Trophoblast cell (in vitro differentiated cells and primary cell): Measurements from ENCODE around the gene ATP8B3.

ENCODE experiments used
- DNase-seq, 2 donors: peaks; one replicate each; pipeline ENCODE4 v3.0.0-alpha.2; 2016
- H2AFZ ChIP-seq: 2 replicates; pipeline ENCODE4 v1.6.1; 2013; ENCODE audit warnings: low read length, moderate library complexity, mild to moderate bottlenecking; ENCODE audit not compliant: insufficient read depth, poor library complexity
- H2AK5ac ChIP-seq: 2 replicates; pipeline ENCODE4 v1.6.1; 2013; ENCODE audit warnings: mild to moderate bottlenecking, low read length
- H2BK120ac ChIP-seq: 2 replicates; pipeline ENCODE4 v1.6.1; 2013; ENCODE audit warnings: low read length, mild to moderate bottlenecking, moderate library complexity; ENCODE audit not compliant: insufficient read depth, poor library complexity
- H2BK12ac ChIP-seq: 2 replicates; pipeline ENCODE4 v1.6.1; 2013; ENCODE audit warnings: mild to moderate bottlenecking, low read length, moderate library complexity
- H2BK5ac ChIP-seq: 2 replicates; pipeline ENCODE4 v1.6.1; 2013; ENCODE audit warnings: low read length, low read depth, moderate library complexity, mild to moderate bottlenecking; ENCODE audit not compliant: poor library complexity
- H3K14ac ChIP-seq: 2 replicates; pipeline ENCODE4 v1.6.1; 2013; ENCODE audit warnings: mild to moderate bottlenecking, low read length
- H3K18ac ChIP-seq: 2 replicates; pipeline ENCODE4 v1.6.1; 2013; ENCODE audit warnings: mild to moderate bottlenecking, low read length
- H3K23ac ChIP-seq: 2 replicates; pipeline ENCODE4 v1.6.1; 2013; ENCODE audit warnings: low read length
- H3K27ac ChIP-seq: 2 replicates; pipeline ENCODE4 v1.5.1; 2013; ENCODE audit warnings: low read depth, mild to moderate bottlenecking, inconsistent platforms, low read length, moderate library complexity
- H3K27me3 ChIP-seq: 2 replicates; pipeline ENCODE4 v1.6.1; 2013; ENCODE audit warnings: inconsistent platforms, mild to moderate bottlenecking, low read length, moderate library complexity; ENCODE audit not compliant: insufficient read depth
- H3K36me3 ChIP-seq, 2 experiments: 1 replicate in 1 of 2; 2 replicates in 1 of 2; pipeline ENCODE4 v1.6.1; 2013; ENCODE audit warnings: low read length in 2 of 2, mild to moderate bottlenecking in 2 of 2, moderate library complexity in 1 of 2; ENCODE audit not compliant: insufficient read depth in 2 of 2, control insufficient read depth in 1 of 2
- H3K4ac ChIP-seq: 2 replicates; pipeline ENCODE4 v1.6.1; 2013; ENCODE audit warnings: low read depth, mild to moderate bottlenecking, low read length, moderate library complexity
- H3K4me1 ChIP-seq, 2 experiments: 1 replicate in 1 of 2; 2 replicates in 1 of 2; pipeline ENCODE4 v1.6.1; 2013; ENCODE audit warnings: low read length in 2 of 2, mild to moderate bottlenecking in 2 of 2, moderate library complexity in 1 of 2; ENCODE audit not compliant: insufficient read depth in 2 of 2, control insufficient read depth in 1 of 2
- H3K4me2 ChIP-seq: 2 replicates; pipeline ENCODE4 v1.6.1; 2013; ENCODE audit warnings: inconsistent platforms, mild to moderate bottlenecking, low read length, moderate library complexity
- H3K4me3 ChIP-seq: 2 replicates; pipeline ENCODE4 v1.5.1; 2013; ENCODE audit warnings: mild to moderate bottlenecking, low read depth, low read length, inconsistent platforms
- H3K79me1 ChIP-seq: one replicate; pipeline ENCODE4 v1.6.1; 2013; ENCODE audit warnings: low read length
- H3K79me2 ChIP-seq: 2 replicates; pipeline ENCODE4 v1.6.1; 2013; ENCODE audit warnings: low read length, mild to moderate bottlenecking; ENCODE audit not compliant: control insufficient read depth, insufficient read depth, poor library complexity
- H3K9ac ChIP-seq: 2 replicates; pipeline ENCODE4 v1.6.1; 2013; ENCODE audit warnings: mild to moderate bottlenecking, low read length
- H3K9me3 ChIP-seq: 2 replicates; pipeline ENCODE4 v1.6.1; 2013; ENCODE audit warnings: low read depth, mild to moderate bottlenecking, control low read depth, inconsistent platforms, low read length; ENCODE audit not compliant: insufficient read depth
- H4K12ac ChIP-seq: 2 replicates; pipeline ENCODE4 v1.6.1; 2013; ENCODE audit warnings: low read depth, mild to moderate bottlenecking, low read length, moderate library complexity
- H4K8ac ChIP-seq: 2 replicates; pipeline ENCODE4 v1.6.1; 2013; ENCODE audit warnings: low read depth, mild to moderate bottlenecking, low read length, moderate library complexity
- H4K91ac ChIP-seq: one replicate; pipeline ENCODE4 v1.6.1; 2013; ENCODE audit warnings: low read depth, mild to moderate bottlenecking, low read length, moderate library complexity
- WGBS: extraction: QIAGEN DNeasy Blood & Tissue Kit; methylation state at CpG from one replicate; pipeline ENCODE4 v1.1.7; 2013; ENCODE audit warnings: missing lambda C conversion rate; ENCODE audit not compliant: insufficient read length, insufficient coverage; ENCODE audit errors: extremely low coverage; 5-methylcytosine and 5-hydroxymethylcytosine counted together

Gene ATP8B3

DNA sequence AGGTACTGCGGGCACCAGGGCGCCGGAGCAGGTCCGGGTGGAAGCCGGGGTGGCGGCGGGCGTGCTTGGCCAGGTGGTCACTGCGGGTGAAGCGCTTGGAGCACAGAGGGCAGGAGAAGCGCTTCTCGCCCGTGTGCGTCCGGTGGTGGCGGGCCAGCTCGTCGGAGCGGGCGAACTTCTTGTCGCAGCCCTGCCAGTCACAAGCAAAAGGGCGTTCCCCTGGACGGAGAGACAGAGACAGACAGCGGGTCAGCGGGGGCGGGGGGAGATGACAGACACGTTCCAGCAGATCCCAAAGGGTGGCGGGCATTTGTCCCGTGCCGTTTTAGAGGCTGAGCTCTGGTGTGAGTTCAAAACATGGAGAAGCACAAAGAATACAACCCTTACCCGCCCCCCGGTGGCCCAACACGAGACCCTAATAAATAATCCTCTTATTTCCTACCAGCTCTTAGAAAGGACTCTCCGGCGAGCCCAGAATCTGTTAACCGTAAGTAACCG, 42.5 kb upstream of the ATP8B3 start:
- Histone ChIP-seq H3K4me3 (no peak overlapping the region), H4K12ac (peak overlapping the region; percentile 40), H2AFZ (peak overlapping the region; percentile 30), H2BK5ac (peak overlapping the region; percentile 26), H3K27ac (peak overlapping the region; percentile 37), H2BK12ac (peak overlapping the region; percentile 10), H3K36me3 (peaks cover 0 to 3% of the 10 kb centered on the region in 2 experiments), H3K9ac (no peak overlapping the region), H3K79me2 (peaks cover 2% of the 10 kb centered on the region), H3K4me1 (peaks cover 20 to 21% of the 10 kb centered on the region in 2 experiments), H3K9me3 (peaks cover 3% of the 10 kb centered on the region), H3K27me3 (no peaks in the 10 kb centered on the region), H3K79me1 (peaks cover 4% of the 10 kb centered on the region), H3K4ac (no peak overlapping the region), H3K4me2 (no peak overlapping the region), H2BK120ac (no peak overlapping the region), H3K18ac (peak overlapping the region; percentile 60), H4K8ac (peak overlapping the region; percentile 62), H2AK5ac (no peak overlapping the region), H4K91ac (peak overlapping the region; percentile 69), H3K14ac (no peak overlapping the region), H3K23ac (no peak overlapping the region)
- DNase-seq = no peak
- WGBS = no CpG with 5 or more reads among the region's 37 CpGs

DNA sequence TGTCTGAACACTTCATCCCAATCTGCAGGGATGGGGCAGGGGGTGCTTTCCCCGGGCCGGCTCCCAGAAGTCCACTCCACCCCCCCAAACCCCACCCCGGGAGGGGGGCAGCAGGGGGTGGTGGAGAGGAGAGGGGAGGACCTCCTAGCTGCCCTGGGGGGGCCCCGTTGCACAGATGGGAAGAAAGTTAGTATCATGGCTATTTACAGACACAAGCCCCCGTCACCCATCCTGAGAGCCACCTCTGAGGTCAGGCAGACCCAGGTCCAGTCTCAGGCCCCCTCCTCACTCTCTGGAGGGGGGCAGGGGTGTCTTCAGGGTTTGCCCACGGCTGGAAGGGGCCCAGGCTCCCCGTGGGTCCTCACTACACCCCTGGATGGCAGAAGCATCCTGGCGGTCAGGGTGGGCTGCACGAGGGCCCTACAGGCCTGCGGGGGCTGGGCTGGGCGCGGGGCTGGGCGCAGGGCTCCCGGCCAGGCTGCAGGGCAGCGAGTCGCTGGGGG, 42.0 kb upstream of the ATP8B3 start:
- Histone ChIP-seq H3K27me3 (no peaks in the 10 kb centered on the region), H2BK12ac (no peak overlapping the region), H3K18ac (no peak overlapping the region), H2BK5ac (no peak overlapping the region), H3K23ac (no peak overlapping the region), H3K4me2 (no peak overlapping the region), H2AFZ (no peak overlapping the region), H4K12ac (no peak overlapping the region), H3K36me3 (peaks cover 0 to 3% of the 10 kb centered on the region in 2 experiments), H2AK5ac (no peak overlapping the region), H3K9me3 (peaks cover 3% of the 10 kb centered on the region), H3K79me1 (peaks cover 4% of the 10 kb centered on the region), H2BK120ac (no peak overlapping the region), H3K79me2 (peaks cover 2% of the 10 kb centered on the region), H4K8ac (no peak overlapping the region), H3K9ac (no peak overlapping the region), H4K91ac (no peak overlapping the region), H3K14ac (no peak overlapping the region), H3K4me1 (peaks cover 20 to 21% of the 10 kb centered on the region in 2 experiments), H3K27ac (no peak overlapping the region), H3K4me3 (no peak overlapping the region), H3K4ac (no peak overlapping the region)
- WGBS = no CpG with 5 or more reads among the region's 16 CpGs
- no peak for DNase-seq

DNA sequence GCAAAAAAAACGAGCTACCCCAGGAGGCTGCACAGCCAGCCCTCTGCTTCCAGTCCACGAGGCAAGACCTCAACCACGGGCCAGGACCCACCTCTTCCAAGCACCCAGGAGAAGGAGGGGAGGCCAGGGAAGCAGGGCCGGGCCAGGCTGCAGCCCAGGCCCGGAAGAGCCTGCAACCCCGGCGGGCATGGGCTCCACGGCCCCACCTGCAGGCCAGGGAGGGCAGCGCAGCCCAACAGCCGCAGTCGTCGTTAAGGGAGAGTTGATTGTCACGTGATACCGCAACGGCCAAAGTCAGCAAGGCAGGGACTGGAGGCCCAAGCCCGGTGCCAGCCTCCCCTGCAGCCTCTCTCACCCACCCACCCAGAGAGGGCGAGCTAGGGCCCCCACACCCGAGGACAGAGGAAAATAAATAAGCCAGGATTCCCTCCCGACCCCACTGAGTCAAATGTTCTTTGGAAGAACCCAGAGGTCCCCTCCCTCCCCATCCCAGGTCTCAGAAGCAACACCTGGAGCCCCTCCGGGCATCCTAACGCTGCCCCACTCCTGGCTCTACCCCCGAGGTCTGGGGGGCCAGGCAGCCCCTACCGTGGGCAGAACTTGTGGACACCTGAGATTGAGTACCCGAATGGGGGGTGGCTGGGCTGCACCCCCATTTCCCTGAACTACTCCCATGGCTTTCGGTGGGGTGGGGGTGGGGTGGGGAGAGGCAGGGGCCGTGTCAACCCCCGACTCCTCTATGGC, 41.4 kb upstream of the ATP8B3 start:
- Histone ChIP-seq H3K18ac (peak overlapping the region; percentile 1), H3K9me3 (peaks cover 3% of the 10 kb centered on the region), H2BK5ac (no peak overlapping the region), H3K9ac (no peak overlapping the region), H3K14ac (no peak overlapping the region), H2BK120ac (no peak overlapping the region), H3K79me2 (peaks cover 2% of the 10 kb centered on the region), H3K4me1 (peaks cover 20 to 21% of the 10 kb centered on the region in 2 experiments), H3K27ac (no peak overlapping the region), H3K4ac (peak overlapping the region; percentile 64), H2AK5ac (no peak overlapping the region), H4K8ac (peak overlapping the region; percentile 67), H4K91ac (no peak overlapping the region), H3K79me1 (peaks cover 5% of the 10 kb centered on the region), H2BK12ac (no peak overlapping the region), H3K27me3 (no peaks in the 10 kb centered on the region), H3K4me2 (no peak overlapping the region), H4K12ac (peak overlapping the region; percentile 39), H3K4me3 (no peak overlapping the region), H3K23ac (no peak overlapping the region), H2AFZ (no peak overlapping the region), H3K36me3 (peaks cover 0 to 3% of the 10 kb centered on the region in 2 experiments)
- DNase-seq = peak; percentile 90 to 94
- WGBS = no CpG with 5 or more reads among the region's 27 CpGs

DNA sequence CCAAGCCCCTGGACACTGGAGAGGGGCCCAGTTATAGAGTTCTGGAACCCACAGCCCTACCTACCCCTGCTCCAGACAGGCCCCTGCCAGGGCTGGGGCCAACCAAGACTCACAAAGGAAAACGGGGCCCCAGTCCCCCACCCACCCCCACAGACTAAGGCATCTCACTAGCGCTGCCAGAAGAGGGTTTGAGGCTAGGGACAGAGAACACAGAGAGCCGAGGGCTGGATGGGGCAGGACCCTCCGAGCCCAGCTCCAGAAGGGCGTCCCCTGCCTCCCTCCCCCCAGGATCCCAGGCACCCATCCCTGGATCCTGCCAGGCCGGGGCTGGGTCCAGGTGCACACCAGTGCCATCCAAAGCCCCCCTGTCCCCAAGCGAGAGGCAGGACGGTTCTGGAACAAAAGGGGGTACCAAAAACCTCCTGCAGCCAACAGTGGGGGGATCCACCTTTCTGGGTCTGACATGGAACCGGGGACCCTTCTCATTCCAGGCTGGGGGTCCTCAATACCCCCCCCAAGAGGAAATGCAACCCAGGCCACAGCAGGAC, 40.6 kb upstream of the ATP8B3 start:
- Histone ChIP-seq H2BK12ac (no peak overlapping the region), H4K91ac (no peak overlapping the region)

More for the DNA sequence above, 40.6 kb upstream of the ATP8B3 start:
- H3K36me3 ChIP-seq = peaks cover 0 to 3% of the 10 kb centered on the region in 2 experiments
- no peak overlapping the region for H3K4me2 ChIP-seq
- WGBS = no CpG with 5 or more reads among the region's 9 CpGs
- H2AFZ ChIP-seq = no peak overlapping the region
- DNase-seq = no peak
- H3K23ac ChIP-seq = no peak overlapping the region
- H3K79me1 ChIP-seq = peaks cover 12% of the 10 kb centered on the region
- no peak overlapping the region for H2BK5ac ChIP-seq
- no peak overlapping the region for H3K9ac ChIP-seq
- no peak overlapping the region for H3K18ac ChIP-seq
- no peak overlapping the region for H3K4me3 ChIP-seq
- H3K79me2 ChIP-seq = peaks cover 7% of the 10 kb centered on the region
- no peak overlapping the region for H2AK5ac ChIP-seq
- no peak overlapping the region for H3K4ac ChIP-seq
- no peak overlapping the region for H3K14ac ChIP-seq
- H2BK120ac ChIP-seq = no peak overlapping the region
- H3K9me3 ChIP-seq = peaks cover 5% of the 10 kb centered on the region
- no peak overlapping the region for H3K27ac ChIP-seq
- H3K27me3 ChIP-seq = no peaks in the 10 kb centered on the region
- no peak overlapping the region for H4K8ac ChIP-seq
- H4K12ac ChIP-seq = no peak overlapping the region
- H3K4me1 ChIP-seq = peaks cover 19 to 20% of the 10 kb centered on the region in 2 experiments
